GM12878 (cell line): ENCODE results near the gene KIF2C. TPM values are rescaled to one million over a fixed set of nuclear protein-coding genes. Genes with fewer than 3 reads are reported as not detected.

ENCODE experiments used
- ATAC-seq: fragments of 200-7000 bp; cut with Tn5 transposase; 3 replicates; pipeline ENCODE4 v1.9.1; 2020; ENCODE audit warnings: mild to moderate bottlenecking, moderate library complexity
- BruUV-seq: library from RNA; stranded (reverse); fragments of 400-500 nt; replicated peaks from 2 replicates; lab custom pipeline; 2021; lab: Mats Ljungman, UMichigan
- CTCF ChIA-PET: fragments of 300-600 bp; sonication (Branson Sonifier 250); formaldehyde crosslinking; extraction: SDS; loops from one replicate; lab custom pipeline; 2021; ENCODE audit warnings: inconsistent platforms; lab: Yijun Ruan, JAX
- POLR2A ChIA-PET: fragments of 350-600 bp; formaldehyde crosslinking; extraction: SDS; loops from one replicate; lab custom pipeline; 2021; ENCODE audit warnings: inconsistent platforms; lab: Charles Lee
- RAD21 ChIA-PET: fragments of 300-600 bp; sonication (Branson Sonifier 250); formaldehyde crosslinking; loops from one replicate; lab custom pipeline; 2023; ENCODE audit warnings: antibody characterized with exemption; ENCODE audit not compliant: unreplicated experiment; lab: Charles Lee
- SMC1A ChIA-PET: fragments of 300-600 bp; sonication (Branson Sonifier 250); formaldehyde crosslinking; loops from one replicate; lab custom pipeline; 2023; ENCODE audit not compliant: unreplicated experiment, uncharacterized antibody; lab: Charles Lee
- DNase-seq: peaks from one replicate; pipeline ENCODE4 v3.0.0-alpha.2; 2011; ENCODE audit warnings: low read depth, low spot score
- FAIRE-seq: peaks from 3 replicates; lab custom pipeline; 2011; peaks lifted over from hg19 to GRCh38; lab: Jason Lieb, UNC
- H2AFZ ChIP-seq: 2 replicates; pipeline ENCODE4 v1.6.0; 2011; ENCODE audit warnings: low read depth, low read length, control low read depth; ENCODE audit not compliant: control insufficient read depth
- H3K27ac ChIP-seq: 2 replicates; pipeline ENCODE4 v1.5.1; 2011; ENCODE audit warnings: control low read depth; ENCODE audit not compliant: control insufficient read depth, insufficient read depth
- H3K27me3 ChIP-seq, 2 experiments: replicated peaks in 1 of 2; 2 replicates each; pipeline versions ENCODE4 v1.6.0 to v1.6.1; 2011; ENCODE audit warnings: low read length in 1 of 2; ENCODE audit not compliant: control insufficient read depth in 2 of 2, insufficient read depth in 2 of 2
- H3K36me3 ChIP-seq, 2 experiments: 2 replicates each; pipeline ENCODE4 v1.5.1; 2011; ENCODE audit warnings: low read length in 1 of 2; ENCODE audit not compliant: control insufficient read depth in 2 of 2, insufficient read depth in 2 of 2
- H3K4me1 ChIP-seq: 2 replicates; pipeline ENCODE4 v1.6.1; 2011; ENCODE audit warnings: mild to moderate bottlenecking, low read length, moderate library complexity, mixed read lengths; ENCODE audit not compliant: control insufficient read depth, insufficient read depth
- H3K4me2 ChIP-seq: 2 replicates; pipeline ENCODE4 v1.6.0; 2011; ENCODE audit warnings: control low read depth; ENCODE audit not compliant: control insufficient read depth, insufficient read depth
- H3K4me3 ChIP-seq: fragments of 200-600 bp; sonication (generic); 2 replicates; pipeline ENCODE4 v1.5.1; 2016
- H3K79me2 ChIP-seq: 2 replicates; pipeline ENCODE4 v1.6.0; 2011; ENCODE audit warnings: low read length; ENCODE audit not compliant: control insufficient read depth, insufficient read depth
- H3K9ac ChIP-seq: 2 replicates; pipeline ENCODE4 v1.8.0; 2011; ENCODE audit warnings: low read length, control low read depth, mixed read lengths; ENCODE audit not compliant: control insufficient read depth, insufficient read depth
- H3K9me3 ChIP-seq: replicated peaks from 3 replicates; pipeline ENCODE4 v1.5.1; 2011; ENCODE audit warnings: mild to moderate bottlenecking, low read length; ENCODE audit not compliant: control insufficient read depth, insufficient read depth
- H4K20me1 ChIP-seq: 2 replicates; pipeline ENCODE4 v1.6.0; 2011; ENCODE audit not compliant: control insufficient read depth, insufficient read depth
- CHD4 ChIP-seq: fragments of 200-600 bp; sonication (generic); IDR thresholded peaks from 2 replicates; pipeline ENCODE4 v1.6.1; 2016; ENCODE audit warnings: mild to moderate bottlenecking
- JUNB ChIP-seq: IDR thresholded peaks from 2 replicates; pipeline ENCODE4 v1.6.1; 2016; ENCODE audit warnings: antibody characterized with exemption, mild to moderate bottlenecking
- MTA3 ChIP-seq: IDR thresholded peaks from 2 replicates; pipeline ENCODE4 v1.6.1; 2012; ENCODE audit warnings: low read length, inconsistent platforms, borderline replicate concordance
- NR2F1 ChIP-seq: fragments of 450-650 bp; conservative IDR thresholded peaks from 2 replicates; pipeline ENCODE4 v1.6.1; 2017; ENCODE audit warnings: mild to moderate bottlenecking
- SIX5 ChIP-seq: IDR thresholded peaks from 2 replicates; pipeline ENCODE4 v1.6.1; 2011; ENCODE audit warnings: mild to moderate bottlenecking, low read depth, low read length, moderate library complexity; ENCODE audit not compliant: severe bottlenecking
- SRF ChIP-seq, 2 experiments: IDR thresholded peaks; 2 replicates each; pipeline ENCODE4 v1.6.1; 2011; ENCODE audit warnings: low read depth in 2 of 2, low read length in 2 of 2, mild to moderate bottlenecking in 1 of 2, moderate library complexity in 1 of 2
- STAT3 ChIP-seq: IDR thresholded peaks from 2 replicates; pipeline ENCODE4 v1.6.1; 2011; ENCODE audit warnings: low read depth, low read length, improper control_type of control experiment
- WGBS: methylation state at CpG from one replicate; pipeline ENCODE4 v1.1.6; 2016; ENCODE audit warnings: low lambda C conversion rate; ENCODE audit not compliant: insufficient replicate concordance, insufficient coverage; ENCODE audit errors: missing lambda C conversion rate; 5-methylcytosine and 5-hydroxymethylcytosine counted together
- in situ Hi-C: fragments of 300-500 bp; cut with MboI; formaldehyde crosslinking; loops from 9 replicates; pipeline ENCODE4 v1.14.3; 2018; ENCODE audit warnings: mixed read lengths
- intact Hi-C: fragments of 100-400 bp; cut with micrococcal nuclease; formaldehyde crosslinking; loops from one replicate; pipeline ENCODE4 v1.14.2; 2022; ENCODE audit not compliant: unreplicated experiment
- polyA plus RNA-seq, 11 experiments: library from polyadenylated mRNA; depleted of rRNA in 4 of 11; unstranded in 6 of 11; stranded (reverse) in 5 of 11; fragments of >200 nt; fragmentation: Nextera tagmentation in 4 of 11; fragmentation: Illumina TruSeq in 1 of 11; extraction: Ambion mirVana in 4 of 11; extraction: Trizol in 1 of 11; gene quantifications; 1 replicate in 1 of 11; 2 replicates in 10 of 11; pipeline versions ENCODE4 v1.2.1 to v1.2.3, GENCODE V29; 2011 to 2016; ENCODE audit warnings: inconsistent platforms in 2 of 11, missing spikeins in 2 of 11, low read depth in 1 of 11
- small RNA-seq: library from RNA; depleted of rRNA; stranded (forward); fragments of <200 nt; gene quantifications from one replicate; pipeline ENCODE3, GENCODE V24; 2014
- total RNA-seq, 4 experiments: library from RNA; depleted of rRNA in 3 of 4; stranded (reverse); fragments of >200 nt in 3 of 4; fragmentation: Illumina TruSeq in 1 of 4; extraction: Trizol in 1 of 4; gene quantifications; 2 replicates each; pipeline versions ENCODE4 v1.2.1 to v1.2.3, GENCODE V29; 2013 to 2021
- TF ChIP-seq, protein P1 (sequence below): IDR thresholded peaks from 2 replicates; pipeline ENCODE4 v1.6.1; 2011; ENCODE audit warnings: low read depth, low read length, improper control_type of control experiment, borderline replicate concordance

Gene KIF2C
- total and polyA plus RNA-seq, 10 of the 15 experiments (the other 5 are each of a cell fraction or from before 2014, with no cell fraction given), result 42.3 to 104 (median 83.8) TPM

DNA sequence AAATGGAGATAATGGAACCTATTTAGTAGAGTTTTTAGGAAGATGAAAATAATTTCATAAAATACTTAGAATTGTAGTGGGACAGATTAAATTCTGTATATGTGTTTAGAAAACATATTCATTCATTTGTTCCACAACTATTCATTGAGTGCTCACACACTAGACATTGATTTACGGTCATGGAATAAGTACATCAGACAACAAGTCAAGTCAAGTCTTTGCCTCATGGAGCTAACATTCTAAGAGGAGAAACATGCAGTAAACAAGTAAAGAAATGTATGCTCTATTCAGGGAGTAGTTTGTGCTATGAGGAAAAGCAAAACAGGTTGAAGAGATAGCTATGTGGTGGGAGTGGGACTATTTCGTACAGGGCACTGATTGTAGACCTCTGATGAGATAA lies 77.7 kb downstream of the KIF2C start:
- FAIRE-seq, result no peak

More for the DNA sequence above, 77.7 kb downstream of the KIF2C start:
- POLR2A ChIA-PET, result interaction anchor here (1.0 to 5.9 kb wide), 6 partner anchors 8 to 95 kb away, joined by 3 to 56 read pairs (median 16); partner anchors contain the start of genes BEST4, BTBD19, DYNLT4 and PLK3
- intact Hi-C loops, result loop anchor here (5.0 kb wide), 1 partner anchor 40 kb away; the partner anchor contains the start of gene RPS8
- no peaks in the 10 kb centered on the region for H3K9me3 ChIP-seq
- TF ChIP-seq SIX5 (no peak), NR2F1 (no peak), CHD4 (no peak), MTA3 (no peak), JUNB (no peak), STAT3 (no peak), SRF (IDR thresholded peaks at IDR 0.05; ENCODE audit: low read depth in 2 of 2, low read length in 2 of 2) (no peak)
- TF ChIP-seq, protein P1, sequence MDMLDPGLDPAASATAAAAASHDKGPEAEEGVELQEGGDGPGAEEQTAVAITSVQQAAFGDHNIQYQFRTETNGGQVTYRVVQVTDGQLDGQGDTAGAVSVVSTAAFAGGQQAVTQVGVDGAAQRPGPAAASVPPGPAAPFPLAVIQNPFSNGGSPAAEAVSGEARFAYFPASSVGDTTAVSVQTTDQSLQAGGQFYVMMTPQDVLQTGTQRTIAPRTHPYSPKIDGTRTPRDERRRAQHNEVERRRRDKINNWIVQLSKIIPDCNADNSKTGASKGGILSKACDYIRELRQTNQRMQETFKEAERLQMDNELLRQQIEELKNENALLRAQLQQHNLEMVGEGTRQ, result no peak
- TF ChIP-seq, all 136 proteins: peak for 0
- ChIA-PET SMC1A (interaction anchor here (0.7 to 5.9 kb wide), 4 partner anchors 8 to 86 kb away, joined by 3 to 52 read pairs (median 4); partner anchors contain the start of genes BTBD19, DYNLT4 and PLK3), CTCF (interaction anchor here (0.8 to 4.7 kb wide), 7 partner anchors 9 to 675 kb away, joined by 3 to 45 read pairs (median 6); partner anchors contain the start of genes BTBD19, DYNLT4, PLK3 and RNU5D-1), RAD21 (interaction anchor here (1.4 to 3.2 kb wide), 2 partner anchors 17 to 96 kb away, joined by 4 to 23 read pairs; partner anchors contain the start of gene PLK3)
- Histone ChIP-seq H3K9ac (no peak overlapping the region), H3K27me3 (no peaks in the 10 kb centered on the region), H3K79me2 (no peaks in the 10 kb centered on the region), H3K4me2 (no peak overlapping the region), H3K4me3 (no peak overlapping the region), H4K20me1 (no peaks in the 10 kb centered on the region), H3K4me1 (peaks cover 7% of the 10 kb centered on the region), H2AFZ (no peak overlapping the region), H3K27ac (no peak overlapping the region), H3K36me3 (no peaks in the 10 kb centered on the region; a peak in 1 of 4 replicates)
- BruUV-seq, result no TSS peak
- in situ Hi-C loops, result no loop called here
- ATAC-seq (no peak), DNase-seq (no peak)
- 98% methylated on average over 2 of the region's 2 CpGs for WGBS

Small RNA genes lying within 50 kb of the gene (small RNA-seq; reads per million reads assigned to genes)
- gene RNU5D-1 (194 reads per million, percentile 99 among the genes with 10 or more reads in this experiment), gene RNU5F-1 (367 reads per million, percentile 99 among the genes with 10 or more reads in this experiment), gene SNORD38A (272 reads per million, percentile 99 among the genes with 10 or more reads in this experiment), gene SNORD38B (not detected), gene SNORD46 (3,353 reads per million, percentile 100 among the genes with 10 or more reads in this experiment), gene SNORD55 (not detected)

Other genes with a start within 250 kb of the KIF2C start
Only the 7 nearest of the 10 such genes appear.
- 11.7 and 16.7 TPM in 2 replicates for gene TMEM53, start 65.4 kb upstream of the KIF2C start, total RNA-seq (2014; rRNA removed)
- 6.9 and 7.1 TPM in 2 replicates for gene TMEM53, start 65.4 kb upstream of the KIF2C start, total RNA-seq (2014; rRNA removed; fragmentation: Illumina TruSeq; extraction: Trizol)
- 13.2 and 13.8 TPM in 2 replicates for gene TMEM53, start 65.4 kb upstream of the KIF2C start, total RNA-seq (2021)
- 3.8 and 6.6 TPM in 2 replicates for gene TMEM53, start 65.4 kb upstream of the KIF2C start, polyA plus RNA-seq (2011; rRNA removed)
- gene TMEM53, start 65.4 kb upstream of the KIF2C start, polyA plus RNA-seq (2014; fragmentation: Illumina TruSeq; extraction: Trizol), result 4.6 and 8.4 TPM in 2 replicates
- 1 to 10 TPM; 3.1 to 6.2 TPM for gene TMEM53, start 65.4 kb upstream of the KIF2C start, polyA plus RNA-seq (2014; fragmentation: Nextera tagmentation; extraction: Ambion mirVana)
- gene TMEM53, start 65.4 kb upstream of the KIF2C start, polyA plus RNA-seq (2014; rRNA removed), result 17.4 and 18.4 TPM in 2 replicates
- gene TMEM53, start 65.4 kb upstream of the KIF2C start, polyA plus RNA-seq (2016; fragmentation: Nextera tagmentation; extraction: Ambion mirVana), result 10 to 100 TPM; 22.5 to 23.9 TPM
- gene ARMH1, start 65.1 kb upstream of the KIF2C start, total RNA-seq (2014; rRNA removed), result 17.1 and 26.5 TPM in 2 replicates
- gene ARMH1, start 65.1 kb upstream of the KIF2C start, total RNA-seq (2014; rRNA removed; fragmentation: Illumina TruSeq; extraction: Trizol), result 8.5 and 10.3 TPM in 2 replicates
- 15.9 and 18.1 TPM in 2 replicates for gene ARMH1, start 65.1 kb upstream of the KIF2C start, total RNA-seq (2021)
- gene ARMH1, start 65.1 kb upstream of the KIF2C start, polyA plus RNA-seq (2011; rRNA removed), result 1.7 and 2.6 TPM in 2 replicates
- gene ARMH1, start 65.1 kb upstream of the KIF2C start, polyA plus RNA-seq (2014; fragmentation: Illumina TruSeq; extraction: Trizol), result 3.8 and 8.3 TPM in 2 replicates
- gene ARMH1, start 65.1 kb upstream of the KIF2C start, polyA plus RNA-seq (2014; fragmentation: Nextera tagmentation; extraction: Ambion mirVana), result 1 to 10 TPM in 1 of 2 experiments, under 1 TPM in 1; 0.93 to 1.8 TPM
- 43.9 and 45.9 TPM in 2 replicates for gene ARMH1, start 65.1 kb upstream of the KIF2C start, polyA plus RNA-seq (2014; rRNA removed)
- gene ARMH1, start 65.1 kb upstream of the KIF2C start, polyA plus RNA-seq (2016; fragmentation: Nextera tagmentation; extraction: Ambion mirVana), result 1 to 10 TPM; 5.6 to 8.1 TPM
- not detected in 2 replicates for gene RNU5D-1, start 8.7 kb upstream of the KIF2C start, total RNA-seq (2014; rRNA removed)
- gene RNU5D-1, start 8.7 kb upstream of the KIF2C start, total RNA-seq (2014; rRNA removed; fragmentation: Illumina TruSeq; extraction: Trizol), result not detected in 2 replicates
- gene RNU5D-1, start 8.7 kb upstream of the KIF2C start, total RNA-seq (2021), result not detected in 2 replicates
- gene RNU5D-1, start 8.7 kb upstream of the KIF2C start, polyA plus RNA-seq (2011; rRNA removed), result not detected in 2 replicates
- gene RNU5D-1, start 8.7 kb upstream of the KIF2C start, polyA plus RNA-seq (2014; fragmentation: Illumina TruSeq; extraction: Trizol), result not detected in 2 replicates
- not detected for gene RNU5D-1, start 8.7 kb upstream of the KIF2C start, polyA plus RNA-seq (2014; fragmentation: Nextera tagmentation; extraction: Ambion mirVana)
- gene RNU5D-1, start 8.7 kb upstream of the KIF2C start, polyA plus RNA-seq (2014; rRNA removed), result not detected in 2 replicates
- not detected for gene RNU5D-1, start 8.7 kb upstream of the KIF2C start, polyA plus RNA-seq (2016; fragmentation: Nextera tagmentation; extraction: Ambion mirVana)
- 3,351 and 3,453 TPM in 2 replicates for gene RPS8, start 35.7 kb downstream of the KIF2C start, total RNA-seq (2014; rRNA removed)
- gene RPS8, start 35.7 kb downstream of the KIF2C start, total RNA-seq (2014; rRNA removed; fragmentation: Illumina TruSeq; extraction: Trizol), result 3,065 and 3,117 TPM in 2 replicates
- 3,050 and 3,180 TPM in 2 replicates for gene RPS8, start 35.7 kb downstream of the KIF2C start, total RNA-seq (2021)
- gene RPS8, start 35.7 kb downstream of the KIF2C start, polyA plus RNA-seq (2011; rRNA removed), result 2,404 and 2,482 TPM in 2 replicates
- 1,912 and 2,704 TPM in 2 replicates for gene RPS8, start 35.7 kb downstream of the KIF2C start, polyA plus RNA-seq (2014; fragmentation: Illumina TruSeq; extraction: Trizol)
- gene RPS8, start 35.7 kb downstream of the KIF2C start, polyA plus RNA-seq (2014; fragmentation: Nextera tagmentation; extraction: Ambion mirVana), result 1,000 to 10,000 TPM; 2,238 to 3,059 TPM
- gene RPS8, start 35.7 kb downstream of the KIF2C start, polyA plus RNA-seq (2014; rRNA removed), result 3,141 and 3,461 TPM in 2 replicates
- gene RPS8, start 35.7 kb downstream of the KIF2C start, polyA plus RNA-seq (2016; fragmentation: Nextera tagmentation; extraction: Ambion mirVana), result 1,000 to 10,000 TPM; 1,296 to 1,343 TPM
- 0.65 and 0.85 TPM in 2 replicates for gene BEST4, start 48.3 kb downstream of the KIF2C start, total RNA-seq (2014; rRNA removed)
- gene BEST4, start 48.3 kb downstream of the KIF2C start, total RNA-seq (2014; rRNA removed; fragmentation: Illumina TruSeq; extraction: Trizol), result 0.40 and 0.46 TPM in 2 replicates
- gene BEST4, start 48.3 kb downstream of the KIF2C start, total RNA-seq (2021), result 1.3 and 1.5 TPM in 2 replicates
- gene BEST4, start 48.3 kb downstream of the KIF2C start, polyA plus RNA-seq (2011; rRNA removed), result 0.08 TPM in 1 of 2 replicates, not detected in the other
- 0.38 and 0.73 TPM in 2 replicates for gene BEST4, start 48.3 kb downstream of the KIF2C start, polyA plus RNA-seq (2014; fragmentation: Illumina TruSeq; extraction: Trizol)
- under 1 TPM; 0.06 to 0.20 TPM for gene BEST4, start 48.3 kb downstream of the KIF2C start, polyA plus RNA-seq (2014; fragmentation: Nextera tagmentation; extraction: Ambion mirVana)
- gene BEST4, start 48.3 kb downstream of the KIF2C start, polyA plus RNA-seq (2014; rRNA removed), result 0.76 and 0.94 TPM in 2 replicates
- under 1 TPM; 0.43 to 0.98 TPM for gene BEST4, start 48.3 kb downstream of the KIF2C start, polyA plus RNA-seq (2016; fragmentation: Nextera tagmentation; extraction: Ambion mirVana)
- 19.9 and 23.1 TPM in 2 replicates for gene PLK3, start 60.5 kb downstream of the KIF2C start, total RNA-seq (2014; rRNA removed)
- gene PLK3, start 60.5 kb downstream of the KIF2C start, total RNA-seq (2014; rRNA removed; fragmentation: Illumina TruSeq; extraction: Trizol), result 8.1 and 9.0 TPM in 2 replicates
- 16.5 and 20.9 TPM in 2 replicates for gene PLK3, start 60.5 kb downstream of the KIF2C start, total RNA-seq (2021)
- gene PLK3, start 60.5 kb downstream of the KIF2C start, polyA plus RNA-seq (2011; rRNA removed), result 6.4 and 11.6 TPM in 2 replicates
- 5.4 and 9.3 TPM in 2 replicates for gene PLK3, start 60.5 kb downstream of the KIF2C start, polyA plus RNA-seq (2014; fragmentation: Illumina TruSeq; extraction: Trizol)
- gene PLK3, start 60.5 kb downstream of the KIF2C start, polyA plus RNA-seq (2014; fragmentation: Nextera tagmentation; extraction: Ambion mirVana), result 1 to 10 TPM; 1.5 to 1.9 TPM
- gene PLK3, start 60.5 kb downstream of the KIF2C start, polyA plus RNA-seq (2014; rRNA removed), result 23.2 and 29.2 TPM in 2 replicates
- 10 to 100 TPM; 12.5 to 17.5 TPM for gene PLK3, start 60.5 kb downstream of the KIF2C start, polyA plus RNA-seq (2016; fragmentation: Nextera tagmentation; extraction: Ambion mirVana)
- gene DYNLT4, start 67.5 kb downstream of the KIF2C start, total RNA-seq (2014; rRNA removed), result not detected in 2 replicates
- gene DYNLT4, start 67.5 kb downstream of the KIF2C start, total RNA-seq (2014; rRNA removed; fragmentation: Illumina TruSeq; extraction: Trizol), result not detected in 2 replicates
- 0.28 and 0.45 TPM in 2 replicates for gene DYNLT4, start 67.5 kb downstream of the KIF2C start, total RNA-seq (2021)
- not detected in 2 replicates for gene DYNLT4, start 67.5 kb downstream of the KIF2C start, polyA plus RNA-seq (2011; rRNA removed)
- gene DYNLT4, start 67.5 kb downstream of the KIF2C start, polyA plus RNA-seq (2014; fragmentation: Illumina TruSeq; extraction: Trizol), result not detected in 2 replicates
- not detected for gene DYNLT4, start 67.5 kb downstream of the KIF2C start, polyA plus RNA-seq (2014; fragmentation: Nextera tagmentation; extraction: Ambion mirVana)
- not detected in 2 replicates for gene DYNLT4, start 67.5 kb downstream of the KIF2C start, polyA plus RNA-seq (2014; rRNA removed)
- under 1 TPM in 1 of 2 experiments, not detected in 1; 0.23 TPM for gene DYNLT4, start 67.5 kb downstream of the KIF2C start, polyA plus RNA-seq (2016; fragmentation: Nextera tagmentation; extraction: Ambion mirVana)